Measurements from ENCODE around the gene PI4K2B. TPM values are rescaled to one million over a fixed set of nuclear protein-coding genes. Genes with fewer than 3 reads are reported as not detected.

PI4K2B gene
- total RNA-seq, 1 donor from 2014 or later, result 7.3 TPM

- Histone ChIP-seq H3K27me3 (ENCODE audit: control insufficient read depth in 3 of 3, insufficient read depth in 3 of 3, low read length in 3 of 3) (no peaks in the 10 kb centered on the region), H3K27ac (ENCODE audit: low read depth, low read length) (no peak overlapping the region), H3K4me1 (ENCODE audit: control insufficient read depth in 3 of 3, insufficient read depth in 3 of 3, low read length in 3 of 3) (no peaks in the 10 kb centered on the region), H3K9me3 (ENCODE audit: control insufficient read depth in 3 of 3, low read length in 3 of 3) (no peaks in the 10 kb centered on the region), H3K4me3 (ENCODE audit: low read length in 3 of 3) (no peak overlapping the region), H3K36me3 (ENCODE audit: control insufficient read depth in 3 of 3, insufficient read depth in 3 of 3, low read length in 3 of 3) (peaks cover 4 to 18% (median 6%) of the 10 kb centered on the region in 3 donors), H3K9ac (ENCODE audit: low read depth in 1 of 3, low read length in 3 of 3) (no peak overlapping the region)
Observed at GRCh38 chr4:25258980-25259578, 25.2 kb downstream of the PI4K2B start.

GRCh38 chr4:25271866-25272265, 38.0 kb downstream of the PI4K2B start:
- Histone ChIP-seq H3K27me3 (ENCODE audit: control insufficient read depth in 3 of 3, insufficient read depth in 3 of 3, low read length in 3 of 3) (no peaks in the 10 kb centered on the region), H3K9ac (ENCODE audit: low read depth in 1 of 3, low read length in 3 of 3) (no peak overlapping the region), H3K27ac (ENCODE audit: low read depth, low read length) (no peak overlapping the region), H3K4me1 (ENCODE audit: control insufficient read depth in 3 of 3, insufficient read depth in 3 of 3, low read length in 3 of 3) (no peaks in the 10 kb centered on the region), H3K9me3 (ENCODE audit: control insufficient read depth in 3 of 3, low read length in 3 of 3) (no peaks in the 10 kb centered on the region), H3K4me3 (ENCODE audit: low read length in 3 of 3) (no peak overlapping the region), H3K36me3 (ENCODE audit: control insufficient read depth in 3 of 3, insufficient read depth in 3 of 3, low read length in 3 of 3) (peaks cover 0 to 9% (median 8%) of the 10 kb centered on the region in 3 donors)

GRCh38 chr4:25280210-25280609, 46.4 kb downstream of the PI4K2B start:
- Histone ChIP-seq H3K9me3 (ENCODE audit: control insufficient read depth in 3 of 3, low read length in 3 of 3) (no peaks in the 10 kb centered on the region), H3K4me1 (ENCODE audit: control insufficient read depth in 3 of 3, insufficient read depth in 3 of 3, low read length in 3 of 3) (no peaks in the 10 kb centered on the region), H3K27me3 (ENCODE audit: control insufficient read depth in 3 of 3, insufficient read depth in 3 of 3, low read length in 3 of 3) (no peaks in the 10 kb centered on the region), H3K4me3 (ENCODE audit: low read length in 3 of 3) (no peak overlapping the region), H3K36me3 (ENCODE audit: control insufficient read depth in 3 of 3, insufficient read depth in 3 of 3, low read length in 3 of 3) (peaks cover 4 to 10% (median 4%) of the 10 kb centered on the region in 3 donors), H3K9ac (ENCODE audit: low read depth in 1 of 3, low read length in 3 of 3) (no peak overlapping the region), H3K27ac (ENCODE audit: low read depth, low read length) (no peak overlapping the region)

- no peak overlapping the region for H3K4me3 ChIP-seq (ENCODE audit: low read length in 3 of 3)
- no peaks in the 10 kb centered on the region for H3K27me3 ChIP-seq (ENCODE audit: control insufficient read depth in 3 of 3, insufficient read depth in 3 of 3, low read length in 3 of 3)
- no peak overlapping the region for H3K9ac ChIP-seq (ENCODE audit: low read depth in 1 of 3, low read length in 3 of 3)
Observed at GRCh38 chr4:25283948-25284347, 50.1 kb downstream of the PI4K2B start.

GRCh38 chr4:25284466-25284865, 50.6 kb downstream of the PI4K2B start:
- no peaks in the 10 kb centered on the region for H3K27me3 ChIP-seq (ENCODE audit: control insufficient read depth in 3 of 3, insufficient read depth in 3 of 3, low read length in 3 of 3)
- no peak overlapping the region for H3K27ac ChIP-seq (ENCODE audit: low read depth, low read length)
- no peaks in the 10 kb centered on the region for H3K9me3 ChIP-seq (ENCODE audit: control insufficient read depth in 3 of 3, low read length in 3 of 3)
- H3K4me3 ChIP-seq (ENCODE audit: low read length in 3 of 3), result no peak overlapping the region
- H3K36me3 ChIP-seq (ENCODE audit: control insufficient read depth in 3 of 3, insufficient read depth in 3 of 3, low read length in 3 of 3), result peaks cover 0 to 6% (median 4%) of the 10 kb centered on the region in 3 donors
- H3K9ac ChIP-seq (ENCODE audit: low read depth in 1 of 3, low read length in 3 of 3), result no peak overlapping the region
- H3K4me1 ChIP-seq (ENCODE audit: control insufficient read depth in 3 of 3, insufficient read depth in 3 of 3, low read length in 3 of 3), result no peaks in the 10 kb centered on the region

More at GRCh38 chr4:25283948-25284347, 50.1 kb downstream of the PI4K2B start:
- no peak overlapping the region for H3K27ac ChIP-seq (ENCODE audit: low read depth, low read length)
- H3K9me3 ChIP-seq (ENCODE audit: control insufficient read depth in 3 of 3, low read length in 3 of 3), result no peaks in the 10 kb centered on the region
- peaks cover 0 to 6% (median 4%) of the 10 kb centered on the region in 3 donors for H3K36me3 ChIP-seq (ENCODE audit: control insufficient read depth in 3 of 3, insufficient read depth in 3 of 3, low read length in 3 of 3)
- no peaks in the 10 kb centered on the region for H3K4me1 ChIP-seq (ENCODE audit: control insufficient read depth in 3 of 3, insufficient read depth in 3 of 3, low read length in 3 of 3)

- H3K9ac ChIP-seq (ENCODE audit: low read depth in 1 of 3, low read length in 3 of 3), result no peak overlapping the region
- no peaks in the 10 kb centered on the region for H3K36me3 ChIP-seq (ENCODE audit: control insufficient read depth in 3 of 3, insufficient read depth in 3 of 3, low read length in 3 of 3)
- no peak overlapping the region for H3K27ac ChIP-seq (ENCODE audit: low read depth, low read length)
- H3K4me3 ChIP-seq (ENCODE audit: low read length in 3 of 3), result no peak overlapping the region
- H3K27me3 ChIP-seq (ENCODE audit: control insufficient read depth in 3 of 3, insufficient read depth in 3 of 3, low read length in 3 of 3), result no peaks in the 10 kb centered on the region
- H3K9me3 ChIP-seq (ENCODE audit: control insufficient read depth in 3 of 3, low read length in 3 of 3), result no peaks in the 10 kb centered on the region
- no peaks in the 10 kb centered on the region for H3K4me1 ChIP-seq (ENCODE audit: control insufficient read depth in 3 of 3, insufficient read depth in 3 of 3, low read length in 3 of 3)
Observed at GRCh38 chr4:25290490-25291067, 56.7 kb downstream of the PI4K2B start.

GRCh38 chr4:25291158-25291733, 57.4 kb downstream of the PI4K2B start:
- Histone ChIP-seq H3K9me3 (ENCODE audit: control insufficient read depth in 3 of 3, low read length in 3 of 3) (no peaks in the 10 kb centered on the region), H3K9ac (ENCODE audit: low read depth in 1 of 3, low read length in 3 of 3) (no peak overlapping the region), H3K4me3 (ENCODE audit: low read length in 3 of 3) (no peak overlapping the region), H3K27me3 (ENCODE audit: control insufficient read depth in 3 of 3, insufficient read depth in 3 of 3, low read length in 3 of 3) (no peaks in the 10 kb centered on the region), H3K27ac (ENCODE audit: low read depth, low read length) (no peak overlapping the region), H3K36me3 (ENCODE audit: control insufficient read depth in 3 of 3, insufficient read depth in 3 of 3, low read length in 3 of 3) (no peaks in the 10 kb centered on the region), H3K4me1 (ENCODE audit: control insufficient read depth in 3 of 3, insufficient read depth in 3 of 3, low read length in 3 of 3) (no peaks in the 10 kb centered on the region)

GRCh38 chr4:25297528-25298242, 63.9 kb downstream of the PI4K2B start:
- no peak overlapping the region for H3K9ac ChIP-seq (ENCODE audit: low read depth in 1 of 3, low read length in 3 of 3)
- H3K27ac ChIP-seq (ENCODE audit: low read depth, low read length), result no peak overlapping the region
- H3K4me1 ChIP-seq (ENCODE audit: control insufficient read depth in 3 of 3, insufficient read depth in 3 of 3, low read length in 3 of 3), result no peaks in the 10 kb centered on the region
- no peaks in the 10 kb centered on the region for H3K9me3 ChIP-seq (ENCODE audit: control insufficient read depth in 3 of 3, low read length in 3 of 3)
- H3K4me3 ChIP-seq (ENCODE audit: low read length in 3 of 3), result no peak overlapping the region
- H3K36me3 ChIP-seq (ENCODE audit: control insufficient read depth in 3 of 3, insufficient read depth in 3 of 3, low read length in 3 of 3), result no peaks in the 10 kb centered on the region
- peaks cover 0 to 6% (median 0%) of the 10 kb centered on the region in 3 donors for H3K27me3 ChIP-seq (ENCODE audit: control insufficient read depth in 3 of 3, insufficient read depth in 3 of 3, low read length in 3 of 3)

- H3K9me3 ChIP-seq (ENCODE audit: control insufficient read depth in 3 of 3, low read length in 3 of 3), result no peaks in the 10 kb centered on the region
- peaks cover 0 to 6% (median 0%) of the 10 kb centered on the region in 3 donors for H3K27me3 ChIP-seq (ENCODE audit: control insufficient read depth in 3 of 3, insufficient read depth in 3 of 3, low read length in 3 of 3)
- no peak overlapping the region for H3K9ac ChIP-seq (ENCODE audit: low read depth in 1 of 3, low read length in 3 of 3)
- H3K4me3 ChIP-seq (ENCODE audit: low read length in 3 of 3), result no peak overlapping the region
- no peak overlapping the region for H3K27ac ChIP-seq (ENCODE audit: low read depth, low read length)
- no peaks in the 10 kb centered on the region for H3K4me1 ChIP-seq (ENCODE audit: control insufficient read depth in 3 of 3, insufficient read depth in 3 of 3, low read length in 3 of 3)
- no peaks in the 10 kb centered on the region for H3K36me3 ChIP-seq (ENCODE audit: control insufficient read depth in 3 of 3, insufficient read depth in 3 of 3, low read length in 3 of 3)
Observed at GRCh38 chr4:25299476-25300203, 65.8 kb downstream of the PI4K2B start.

All from skeletal muscle tissue (tissue), 4 donors.